Kidney (tissue), 14 donors: ENCODE data around the gene CHD9NB. TPM values are rescaled to one million over a fixed set of nuclear protein-coding genes. Genes with fewer than 3 reads are reported as not detected.
A peak's percentile ranks its signal among the peaks of the same experiment; 100 is the strongest.

ENCODE experiments used
- DNase-seq, 5 donors: peaks; one replicate each; pipeline ENCODE4 v3.0.0-alpha.2; 2013 to 2020
- FAIRE-seq: peaks from 2 replicates; lab custom pipeline; 2012; peaks lifted over from hg19 to GRCh38; lab: Jason Lieb, UNC
- H3K27ac ChIP-seq, 2 donors: one replicate each; pipeline ENCODE4 v1.7.0; 2013; ENCODE audit warnings: low read depth in 2 of 2, low read length in 2 of 2, inconsistent platforms in 1 of 2
- H3K27me3 ChIP-seq: one replicate; pipeline ENCODE4 v1.7.1; 2013; ENCODE audit warnings: low read length, inconsistent platforms; ENCODE audit not compliant: control insufficient read depth, insufficient read depth
- H3K36me3 ChIP-seq, 3 donors: one replicate each; pipeline versions ENCODE4 v1.7.0 to v1.7.1; 2013; ENCODE audit warnings: low read length in 3 of 3, control low read depth in 1 of 3, inconsistent platforms in 1 of 3; ENCODE audit not compliant: insufficient read depth in 3 of 3, control insufficient read depth in 2 of 3
- H3K4me1 ChIP-seq, 3 donors: one replicate each; pipeline versions ENCODE4 v1.7.0 to v1.7.1; 2013; ENCODE audit warnings: low read length in 3 of 3, inconsistent platforms in 1 of 3, low read depth in 1 of 3; ENCODE audit not compliant: control insufficient read depth in 2 of 3, insufficient read depth in 2 of 3
- H3K4me3 ChIP-seq, 3 donors: one replicate each; pipeline versions ENCODE4 v1.7.0 to v1.8.1; 2013; ENCODE audit warnings: low read length in 3 of 3, control low read depth in 1 of 3, inconsistent platforms in 1 of 3
- H3K9ac ChIP-seq, 3 donors: one replicate each; pipeline versions ENCODE4 v1.7.0 to v1.7.1; 2013; ENCODE audit warnings: low read length in 3 of 3, control low read depth in 1 of 3, inconsistent platforms in 1 of 3
- H3K9me3 ChIP-seq, 3 donors: one replicate each; pipeline versions ENCODE4 v1.7.0 to v1.7.1; 2013; ENCODE audit warnings: low read length in 3 of 3, control low read depth in 1 of 3, inconsistent platforms in 1 of 3; ENCODE audit not compliant: control insufficient read depth in 2 of 3, insufficient read depth in 1 of 3
- CTCF ChIP-seq: IDR thresholded peaks from 3 replicates; pipeline ENCODE4 v1.5.1; 2012; ENCODE audit warnings: mild to moderate bottlenecking, moderate library complexity, borderline replicate concordance; ENCODE audit not compliant: insufficient read depth; ENCODE audit errors: extremely low read depth
- intact Hi-C: fragments of 100-400 bp; cut with DNase I; formaldehyde crosslinking; loops from one replicate; pipeline ENCODE4 v1.11.1; 2022
- polyA plus RNA-seq: library from polyadenylated mRNA; stranded (reverse); fragments of 350-450 nt; fragmentation: Illumina TruSeq; extraction: RNeasy Lipid Tissue Mini Kit (QIAGEN cat#74804); gene quantifications from one replicate; pipeline ENCODE4 v1.2.3, GENCODE V29; 2014; ENCODE audit warnings: low read depth, low replicate concordance; ENCODE audit not compliant: insufficient read depth
- total RNA-seq: library from RNA; stranded (reverse); fragmentation: NEBNext Ultra II Directional; extraction: Animal tissue kit (Norgen Biotek cat#: 25700); gene quantifications from one replicate; pipeline ENCODE4 v1.2.1, GENCODE V29; 2021
- donor health status: control.
- donor health status: control.
- donor health status: control.
- donor health status: control.
- donor health status: control.
- donor health status: DM: yes; HTN: yes; CAD: no.
- donor health status: Normal renal cell carcinoma (clear cell type).

The CHD9NB gene
- total and polyA plus RNA-seq, 2 donors from 2014 or later: 9.8 to 26.2 TPM

- no peak for TF ChIP-seq CTCF
- no peaks in the 10 kb centered on the region for H3K27me3 ChIP-seq
- no peaks in the 10 kb centered on the region for H3K9me3 ChIP-seq
- peak overlapping the region in 1 of 2 donors; percentile 28 for H3K27ac ChIP-seq
- DNase-seq (peak; percentile 70 to 94 (median 81)), FAIRE-seq (no peak)
- peak overlapping the region in 1 of 3 donors; percentile 3 for H3K9ac ChIP-seq
- H3K4me1 ChIP-seq: peaks cover 0 to 9% (median 4%) of the 10 kb centered on the region in 3 donors
- no peaks in the 10 kb centered on the region for H3K36me3 ChIP-seq
- intact Hi-C loops: no loop called here
- H3K4me3 ChIP-seq: peak overlapping the region in 2 of 3 donors; percentile 1 to 3
Measured at GRCh38 chr16:53071748-53072301, 19.1 kb upstream of the CHD9NB start.

- intact Hi-C loops: no loop called here
- FAIRE-seq (no peak), DNase-seq (no peak)
- TF ChIP-seq CTCF: no peak
- peaks cover 0 to 9% (median 8%) of the 10 kb centered on the region in 3 donors for H3K4me1 ChIP-seq
- H3K9me3 ChIP-seq: no peaks in the 10 kb centered on the region
- no peaks in the 10 kb centered on the region for H3K36me3 ChIP-seq
- H3K9ac ChIP-seq: no peak overlapping the region
- no peak overlapping the region for H3K27ac ChIP-seq
- H3K27me3 ChIP-seq: no peaks in the 10 kb centered on the region
- H3K4me3 ChIP-seq: no peak overlapping the region
Measured at GRCh38 chr16:53069772-53070171, 17.1 kb upstream of the CHD9NB start.

GRCh38 chr16:53068423-53068833 is 15.7 kb upstream of the CHD9NB start:
- FAIRE-seq (no peak), DNase-seq (no peak)
- H3K4me1 ChIP-seq: peaks cover 0 to 9% (median 8%) of the 10 kb centered on the region in 3 donors
- no peak overlapping the region for H3K4me3 ChIP-seq
- intact Hi-C loops: no loop called here
- no peaks in the 10 kb centered on the region for H3K36me3 ChIP-seq
- H3K27ac ChIP-seq: no peak overlapping the region
- H3K27me3 ChIP-seq: no peaks in the 10 kb centered on the region
- H3K9me3 ChIP-seq: no peaks in the 10 kb centered on the region
- H3K9ac ChIP-seq: no peak overlapping the region
- TF ChIP-seq CTCF: no peak

- no peaks in the 10 kb centered on the region for H3K27me3 ChIP-seq
- intact Hi-C loops: no loop called here
- no peaks in the 10 kb centered on the region for H3K36me3 ChIP-seq
- H3K27ac ChIP-seq: no peak overlapping the region
- no peaks in the 10 kb centered on the region for H3K9me3 ChIP-seq
- DNase-seq (no peak), FAIRE-seq (no peak)
- no peak overlapping the region for H3K9ac ChIP-seq
- no peak overlapping the region for H3K4me3 ChIP-seq
- no peak for TF ChIP-seq CTCF
- H3K4me1 ChIP-seq: peaks cover 0 to 9% (median 8%) of the 10 kb centered on the region in 3 donors
Measured at GRCh38 chr16:53067675-53068074, 15.0 kb upstream of the CHD9NB start.
